GM12878 (cell line): ENCODE measurements around the gene NAA25. TPM values are rescaled to one million over a fixed set of nuclear protein-coding genes. Genes with fewer than 3 reads are reported as not detected.

ENCODE experiments used
- ATAC-seq: fragments of 200-7000 bp; cut with Tn5 transposase; 3 replicates; pipeline ENCODE4 v1.9.1; 2020; ENCODE audit warnings: mild to moderate bottlenecking, moderate library complexity
- BruUV-seq: library from RNA; stranded (reverse); fragments of 400-500 nt; replicated peaks from 2 replicates; lab custom pipeline; 2021; lab: Mats Ljungman, UMichigan
- CTCF ChIA-PET: fragments of 300-600 bp; sonication (Branson Sonifier 250); formaldehyde crosslinking; extraction: SDS; loops from one replicate; lab custom pipeline; 2021; ENCODE audit warnings: inconsistent platforms; lab: Yijun Ruan, JAX
- POLR2A ChIA-PET: fragments of 350-600 bp; formaldehyde crosslinking; extraction: SDS; loops from one replicate; lab custom pipeline; 2021; ENCODE audit warnings: inconsistent platforms; lab: Charles Lee
- RAD21 ChIA-PET: fragments of 300-600 bp; sonication (Branson Sonifier 250); formaldehyde crosslinking; loops from one replicate; lab custom pipeline; 2023; ENCODE audit warnings: antibody characterized with exemption; ENCODE audit not compliant: unreplicated experiment; lab: Charles Lee
- SMC1A ChIA-PET: fragments of 300-600 bp; sonication (Branson Sonifier 250); formaldehyde crosslinking; loops from one replicate; lab custom pipeline; 2023; ENCODE audit not compliant: unreplicated experiment, uncharacterized antibody; lab: Charles Lee
- DNase-seq: peaks from one replicate; pipeline ENCODE4 v3.0.0-alpha.2; 2011; ENCODE audit warnings: low read depth, low spot score
- FAIRE-seq: peaks from 3 replicates; lab custom pipeline; 2011; peaks lifted over from hg19 to GRCh38; lab: Jason Lieb, UNC
- H2AFZ ChIP-seq: 2 replicates; pipeline ENCODE4 v1.6.0; 2011; ENCODE audit warnings: low read depth, low read length, control low read depth; ENCODE audit not compliant: control insufficient read depth
- H3K27ac ChIP-seq: 2 replicates; pipeline ENCODE4 v1.5.1; 2011; ENCODE audit warnings: control low read depth; ENCODE audit not compliant: control insufficient read depth, insufficient read depth
- H3K27me3 ChIP-seq, 2 experiments: replicated peaks in 1 of 2; 2 replicates each; pipeline versions ENCODE4 v1.6.0 to v1.6.1; 2011; ENCODE audit warnings: low read length in 1 of 2; ENCODE audit not compliant: control insufficient read depth in 2 of 2, insufficient read depth in 2 of 2
- H3K36me3 ChIP-seq, 2 experiments: 2 replicates each; pipeline ENCODE4 v1.5.1; 2011; ENCODE audit warnings: low read length in 1 of 2; ENCODE audit not compliant: control insufficient read depth in 2 of 2, insufficient read depth in 2 of 2
- H3K4me1 ChIP-seq: 2 replicates; pipeline ENCODE4 v1.6.1; 2011; ENCODE audit warnings: mild to moderate bottlenecking, low read length, moderate library complexity, mixed read lengths; ENCODE audit not compliant: control insufficient read depth, insufficient read depth
- H3K4me2 ChIP-seq: 2 replicates; pipeline ENCODE4 v1.6.0; 2011; ENCODE audit warnings: control low read depth; ENCODE audit not compliant: control insufficient read depth, insufficient read depth
- H3K4me3 ChIP-seq: fragments of 200-600 bp; sonication (generic); 2 replicates; pipeline ENCODE4 v1.5.1; 2016
- H3K79me2 ChIP-seq: 2 replicates; pipeline ENCODE4 v1.6.0; 2011; ENCODE audit warnings: low read length; ENCODE audit not compliant: control insufficient read depth, insufficient read depth
- H3K9ac ChIP-seq: 2 replicates; pipeline ENCODE4 v1.8.0; 2011; ENCODE audit warnings: low read length, control low read depth, mixed read lengths; ENCODE audit not compliant: control insufficient read depth, insufficient read depth
- H3K9me3 ChIP-seq: replicated peaks from 3 replicates; pipeline ENCODE4 v1.5.1; 2011; ENCODE audit warnings: mild to moderate bottlenecking, low read length; ENCODE audit not compliant: control insufficient read depth, insufficient read depth
- H4K20me1 ChIP-seq: 2 replicates; pipeline ENCODE4 v1.6.0; 2011; ENCODE audit not compliant: control insufficient read depth, insufficient read depth
- ATF7 ChIP-seq: fragments of 450-650 bp; IDR thresholded peaks from 2 replicates; pipeline ENCODE4 v1.6.1; 2016; ENCODE audit warnings: low read depth, mild to moderate bottlenecking
- DPF2 ChIP-seq: fragments of 450-650 bp; IDR thresholded peaks from 2 replicates; pipeline ENCODE4 v1.6.1; 2017; ENCODE audit warnings: mild to moderate bottlenecking
- EED ChIP-seq: sonication (generic); IDR thresholded peaks from 2 replicates; pipeline ENCODE4 v1.6.1; 2016; ENCODE audit warnings: antibody characterized with exemption, low read depth
- EGR1 ChIP-seq, 2 experiments: IDR thresholded peaks; 1 replicate in 1 of 2; 2 replicates in 1 of 2; pipeline ENCODE4 v1.6.1; 2011 to 2012; ENCODE audit warnings: low read depth in 2 of 2, low read length in 2 of 2, borderline replicate concordance in 1 of 2, mild to moderate bottlenecking in 1 of 2, moderate library complexity in 1 of 2
- EP300 ChIP-seq, 2 experiments: fragments of 150-350 bp in 1 of 2; IDR thresholded peaks; 2 replicates each; pipeline ENCODE4 v1.6.1; 2011 to 2012; ENCODE audit warnings: low read depth in 2 of 2, low read length in 2 of 2, borderline replicate concordance in 1 of 2, improper control_type of control experiment in 1 of 2, inconsistent platforms in 1 of 2; ENCODE audit not compliant: control insufficient read depth in 1 of 2
- FOXM1 ChIP-seq: IDR thresholded peaks from 2 replicates; pipeline ENCODE4 v1.6.1; 2012; ENCODE audit warnings: low read depth, mild to moderate bottlenecking, inconsistent platforms, low read length, moderate library complexity
- IKZF2 ChIP-seq, 2 experiments: fragments of 450-650 bp; IDR thresholded peaks; 2 replicates each; pipeline ENCODE4 v1.6.1; 2017; ENCODE audit warnings: mild to moderate bottlenecking in 2 of 2, moderate library complexity in 2 of 2
- MEF2B ChIP-seq: fragments of 450-650 bp; IDR thresholded peaks from 2 replicates; pipeline ENCODE4 v1.6.1; 2018; ENCODE audit warnings: mild to moderate bottlenecking, moderate library complexity; ENCODE audit not compliant: partially characterized antibody, poor library complexity, severe bottlenecking
- MYB ChIP-seq: fragments of 150-350 bp; IDR thresholded peaks from 2 replicates; pipeline ENCODE4 v1.6.1; 2014; ENCODE audit warnings: mild to moderate bottlenecking, low read depth, low read length, borderline replicate concordance
- PML ChIP-seq: IDR thresholded peaks from 2 replicates; pipeline ENCODE4 v1.6.1; 2012; ENCODE audit warnings: low read length, inconsistent platforms
- SREBF2 ChIP-seq: IDR thresholded peaks from 2 replicates; pipeline ENCODE4 v1.6.1; 2012; ENCODE audit warnings: mild to moderate bottlenecking, low read length
- TBL1XR1 ChIP-seq: IDR thresholded peaks from 2 replicates; pipeline ENCODE4 v1.6.1; 2012; ENCODE audit warnings: low read depth, low read length, improper control_type of control experiment
- YY1 ChIP-seq: IDR thresholded peaks from 2 replicates; pipeline ENCODE4 v1.6.1; 2011; ENCODE audit warnings: low read depth, mild to moderate bottlenecking, low read length
- ZNF384 ChIP-seq: IDR thresholded peaks from 2 replicates; pipeline ENCODE4 v1.6.1; 2012; ENCODE audit warnings: low read depth, mild to moderate bottlenecking, low read length, improper control_type of control experiment, borderline replicate concordance
- WGBS: methylation state at CpG from one replicate; pipeline ENCODE4 v1.1.6; 2016; ENCODE audit warnings: low lambda C conversion rate; ENCODE audit not compliant: insufficient replicate concordance, insufficient coverage; ENCODE audit errors: missing lambda C conversion rate; 5-methylcytosine and 5-hydroxymethylcytosine counted together
- in situ Hi-C: fragments of 300-500 bp; cut with MboI; formaldehyde crosslinking; loops from 9 replicates; pipeline ENCODE4 v1.14.3; 2018; ENCODE audit warnings: mixed read lengths
- intact Hi-C: fragments of 100-400 bp; cut with micrococcal nuclease; formaldehyde crosslinking; loops from one replicate; pipeline ENCODE4 v1.14.2; 2022; ENCODE audit not compliant: unreplicated experiment
- polyA plus RNA-seq, 11 experiments: library from polyadenylated mRNA; depleted of rRNA in 4 of 11; unstranded in 6 of 11; stranded (reverse) in 5 of 11; fragments of >200 nt; fragmentation: Nextera tagmentation in 4 of 11; fragmentation: Illumina TruSeq in 1 of 11; extraction: Ambion mirVana in 4 of 11; extraction: Trizol in 1 of 11; gene quantifications; 1 replicate in 1 of 11; 2 replicates in 10 of 11; pipeline versions ENCODE4 v1.2.1 to v1.2.3, GENCODE V29; 2011 to 2016; ENCODE audit warnings: inconsistent platforms in 2 of 11, missing spikeins in 2 of 11, low read depth in 1 of 11
- total RNA-seq, 4 experiments: library from RNA; depleted of rRNA in 3 of 4; stranded (reverse); fragments of >200 nt in 3 of 4; fragmentation: Illumina TruSeq in 1 of 4; extraction: Trizol in 1 of 4; gene quantifications; 2 replicates each; pipeline versions ENCODE4 v1.2.1 to v1.2.3, GENCODE V29; 2013 to 2021
- TF ChIP-seq, protein P1 (sequence below): fragments of 450-650 bp; IDR thresholded peaks from 2 replicates; pipeline ENCODE4 v1.6.1; 2017; ENCODE audit warnings: mild to moderate bottlenecking

NAA25 gene
- total and polyA plus RNA-seq, 10 of the 15 experiments (the other 5 are each of a cell fraction or from before 2014, with no cell fraction given) = 15.0 to 39.2 (median 29.4) TPM

DNA sequence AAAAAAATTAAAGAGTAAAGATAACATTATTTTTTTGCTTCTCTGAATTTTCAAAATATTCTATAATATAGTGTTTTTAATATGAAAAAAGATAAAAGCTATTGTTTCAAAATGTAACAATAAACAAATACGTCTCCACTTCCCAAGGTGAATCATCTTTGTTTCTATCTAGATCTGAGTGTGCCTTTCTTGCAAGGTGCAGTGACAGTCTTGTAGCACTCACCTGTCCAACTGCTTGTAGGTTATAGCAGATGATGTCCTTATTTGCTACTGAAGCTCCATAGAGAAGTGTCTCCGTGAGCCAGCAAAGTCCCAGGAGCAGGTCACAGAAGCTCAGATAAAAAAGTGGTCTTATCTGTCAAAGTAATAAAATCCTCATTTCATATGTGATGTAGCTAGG lies 117.0 kb downstream of the NAA25 start (continued):
- TF ChIP-seq DPF2 (no peak), PML (no peak), MYB (no peak), ATF7 (no peak), FOXM1 (no peak)

DNA sequence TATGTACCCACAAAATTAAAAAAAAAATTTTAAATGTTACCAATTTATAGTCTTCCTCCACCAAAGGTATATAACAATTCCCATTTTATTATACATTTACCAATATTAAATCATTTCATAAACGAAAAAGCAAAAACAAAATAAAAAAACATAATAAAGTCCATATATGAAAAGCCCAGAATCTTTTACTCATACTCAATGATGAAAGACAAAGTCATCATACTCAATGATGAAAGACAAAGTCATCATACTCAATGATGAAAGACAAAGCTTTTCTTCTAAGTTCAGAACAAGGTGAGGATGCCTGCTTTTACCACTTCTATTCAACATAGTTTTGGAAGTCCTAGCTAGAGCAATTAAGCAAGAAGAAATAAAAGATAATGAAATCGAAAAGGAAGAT lies 123.8 kb downstream of the NAA25 start:
- no peak for FAIRE-seq
- POLR2A ChIA-PET = no interaction called here
- H3K4me2 ChIP-seq = no peak overlapping the region
- WGBS = 50% methylated on average over 2 of the region's 2 CpGs
- H3K36me3 ChIP-seq = no peaks in the 10 kb centered on the region
- BruUV-seq = no TSS peak
- no peaks in the 10 kb centered on the region for H3K27me3 ChIP-seq
- ATAC-seq = no peak
- no peak for DNase-seq
- no peaks in the 10 kb centered on the region for H3K4me1 ChIP-seq
- SMC1A ChIA-PET = no interaction called here
- H3K9me3 ChIP-seq = no peaks in the 10 kb centered on the region
- intact Hi-C loops = no loop called here
- H4K20me1 ChIP-seq = no peaks in the 10 kb centered on the region; the same call in 1 of the 2 replicates
- CTCF ChIA-PET = no interaction called here
- no peaks in the 10 kb centered on the region for H3K79me2 ChIP-seq
- TF ChIP-seq EGR1 (IDR thresholded peaks at IDR 0.05; ENCODE audit: borderline replicate concordance in 1 of 2, low read depth in 2 of 2, low read length in 2 of 2) (no peak), EP300 (IDR thresholded peaks at IDR 0.05; ENCODE audit: borderline replicate concordance in 1 of 2, control insufficient read depth in 1 of 2, low read depth in 2 of 2, low read length in 2 of 2) (no peak), EED (no peak), TBL1XR1 (no peak), IKZF2 (IDR thresholded peaks at IDR 0.05) (no peak), YY1 (no peak), ZNF384 (no peak), SREBF2 (no peak), MEF2B (no peak)
- TF ChIP-seq, protein P1, sequence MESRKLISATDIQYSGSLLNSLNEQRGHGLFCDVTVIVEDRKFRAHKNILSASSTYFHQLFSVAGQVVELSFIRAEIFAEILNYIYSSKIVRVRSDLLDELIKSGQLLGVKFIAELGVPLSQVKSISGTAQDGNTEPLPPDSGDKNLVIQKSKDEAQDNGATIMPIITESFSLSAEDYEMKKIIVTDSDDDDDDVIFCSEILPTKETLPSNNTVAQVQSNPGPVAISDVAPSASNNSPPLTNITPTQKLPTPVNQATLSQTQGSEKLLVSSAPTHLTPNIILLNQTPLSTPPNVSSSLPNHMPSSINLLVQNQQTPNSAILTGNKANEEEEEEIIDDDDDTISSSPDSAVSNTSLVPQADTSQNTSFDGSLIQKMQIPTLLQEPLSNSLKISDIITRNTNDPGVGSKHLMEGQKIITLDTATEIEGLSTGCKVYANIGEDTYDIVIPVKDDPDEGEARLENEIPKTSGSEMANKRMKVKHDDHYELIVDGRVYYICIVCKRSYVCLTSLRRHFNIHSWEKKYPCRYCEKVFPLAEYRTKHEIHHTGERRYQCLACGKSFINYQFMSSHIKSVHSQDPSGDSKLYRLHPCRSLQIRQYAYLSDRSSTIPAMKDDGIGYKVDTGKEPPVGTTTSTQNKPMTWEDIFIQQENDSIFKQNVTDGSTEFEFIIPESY = no peak
- TF ChIP-seq, all 136 proteins: peak for 0
- Histone ChIP-seq H3K9ac (no peak overlapping the region), H2AFZ (no peak overlapping the region), H3K4me3 (no peak overlapping the region), H3K27ac (no peak overlapping the region)
- RAD21 ChIA-PET = no interaction called here
- in situ Hi-C loops = no loop called here
